Neutrophil (primary cell): ENCODE measurements around the gene PCP2.

ENCODE experiments used
- H3K27ac ChIP-seq: fragments of 200-600 bp; sonication (generic); 2 replicates; pipeline ENCODE4 v1.5.1; 2016; ENCODE audit warnings: mild to moderate bottlenecking, moderate library complexity
- H3K27me3 ChIP-seq: fragments of 200-600 bp; sonication (generic); 2 replicates; pipeline ENCODE4 v1.6.0; 2016; ENCODE audit warnings: mild to moderate bottlenecking
- H3K36me3 ChIP-seq: fragments of 200-600 bp; sonication (generic); 2 replicates; pipeline ENCODE4 v1.5.1; 2017
- H3K4me1 ChIP-seq, 2 experiments: fragments of 200-600 bp in 1 of 2; sonication (generic) in 1 of 2; 1 replicate in 1 of 2; 2 replicates in 1 of 2; pipeline versions ENCODE4 v1.5.1 to v1.6.1; 2013 to 2016; ENCODE audit warnings: low read depth in 1 of 2, low read length in 1 of 2, mild to moderate bottlenecking in 1 of 2, moderate library complexity in 1 of 2; ENCODE audit not compliant: control insufficient read depth in 1 of 2, insufficient read depth in 1 of 2
- H3K4me3 ChIP-seq, 2 experiments: fragments of 200-600 bp in 1 of 2; sonication (generic) in 1 of 2; 1 replicate in 1 of 2; 2 replicates in 1 of 2; pipeline ENCODE4 v1.5.1; 2013 to 2016; ENCODE audit warnings: low read depth in 1 of 2, low read length in 1 of 2, mild to moderate bottlenecking in 1 of 2, moderate library complexity in 1 of 2
- H3K9me3 ChIP-seq: fragments of 200-600 bp; sonication (generic); 2 replicates; pipeline ENCODE4 v1.5.1; 2016
- CTCF ChIP-seq: fragments of 200-600 bp; sonication (generic); IDR thresholded peaks from 2 replicates; pipeline ENCODE4 v1.5.1; 2016; ENCODE audit warnings: antibody characterized with exemption

Gene PCP2

GRCh38 chr19:7650148-7650547 lies 16.6 kb upstream of the PCP2 start:
- H3K27ac ChIP-seq, result no peak overlapping the region
- H3K4me3 ChIP-seq, result no peak overlapping the region
- H3K4me1 ChIP-seq, result peaks cover 51 to 53% of the 10 kb centered on the region in 2 experiments
- no peak for TF ChIP-seq CTCF
- peaks cover 36% of the 10 kb centered on the region for H3K36me3 ChIP-seq
- no peaks in the 10 kb centered on the region for H3K27me3 ChIP-seq
- no peaks in the 10 kb centered on the region for H3K9me3 ChIP-seq

GRCh38 chr19:7648265-7649014 lies 14.9 kb upstream of the PCP2 start:
- Histone ChIP-seq H3K27me3 (no peaks in the 10 kb centered on the region), H3K4me1 (peaks cover 45 to 53% of the 10 kb centered on the region in 2 experiments), H3K4me3 (no peak overlapping the region), H3K27ac (peak overlapping the region; percentile 78), H3K36me3 (peaks cover 49% of the 10 kb centered on the region), H3K9me3 (no peaks in the 10 kb centered on the region)
- TF ChIP-seq CTCF, result no peak

GRCh38 chr19:7647156-7647555 lies 13.6 kb upstream of the PCP2 start:
- Histone ChIP-seq H3K36me3 (peaks cover 61% of the 10 kb centered on the region), H3K27ac (peak overlapping the region; percentile 78), H3K9me3 (no peaks in the 10 kb centered on the region), H3K4me3 (no peak overlapping the region), H3K27me3 (no peaks in the 10 kb centered on the region), H3K4me1 (peaks cover 40 to 42% of the 10 kb centered on the region in 2 experiments)
- no peak for TF ChIP-seq CTCF

- H3K4me1 ChIP-seq, result peaks cover 36% of the 10 kb centered on the region in 2 experiments
- peak overlapping the region; percentile 78 for H3K27ac ChIP-seq
- peak overlapping the region in 1 of 2 experiments; percentile 51 for H3K4me3 ChIP-seq
- H3K36me3 ChIP-seq, result peaks cover 69% of the 10 kb centered on the region
- no peaks in the 10 kb centered on the region for H3K27me3 ChIP-seq
- no peaks in the 10 kb centered on the region for H3K9me3 ChIP-seq
- no peak for TF ChIP-seq CTCF
These were observed 12.8 kb upstream of the PCP2 start for GRCh38 chr19:7646426-7646700.

GRCh38 chr19:7645656-7646425 lies 12.3 kb upstream of the PCP2 start:
- H3K4me1 ChIP-seq, result peaks cover 36 to 37% of the 10 kb centered on the region in 2 experiments
- peak overlapping the region; percentile 28 to 51 for H3K4me3 ChIP-seq
- no peaks in the 10 kb centered on the region for H3K9me3 ChIP-seq
- H3K27me3 ChIP-seq, result no peaks in the 10 kb centered on the region
- H3K36me3 ChIP-seq, result peaks cover 74% of the 10 kb centered on the region
- peak overlapping the region; percentile 78 for H3K27ac ChIP-seq
- TF ChIP-seq CTCF, result no peak
